K562 (cell line): Measurements from ENCODE around the gene CCDC82. TPM values are rescaled to one million over a fixed set of nuclear protein-coding genes. Genes with fewer than 3 reads are reported as not detected.
A peak's percentile ranks its signal among the peaks of the same experiment; 100 is the strongest.

Experiments
- FOXK2 ChIP-seq, 2 experiments: fragments of 450-650 bp; IDR thresholded peaks in 1 of 2; conservative IDR thresholded peaks in 1 of 2; 2 replicates each; pipeline ENCODE4 v1.6.1; 2016; ENCODE audit warnings: low read depth in 2 of 2, mild to moderate bottlenecking in 1 of 2
- KAT2B ChIP-seq: IDR thresholded peaks from one replicate; pipeline ENCODE4 v1.6.1; 2012; ENCODE audit warnings: low read depth, mild to moderate bottlenecking, control low read depth, inconsistent platforms, low read length, moderate library complexity
- RNF2 ChIP-seq: sonication (generic); IDR thresholded peaks from 2 replicates; pipeline ENCODE4 v1.6.1; 2016
- SAFB ChIP-seq: fragments of 200-400 bp; formaldehyde crosslinking; IDR thresholded peaks from 2 replicates; pipeline ENCODE4 v1.6.1; 2017; ENCODE audit warnings: low read depth, low read length, borderline replicate concordance
- SOX6 ChIP-seq: fragments of 450-650 bp; IDR thresholded peaks from 2 replicates; pipeline ENCODE4 v1.6.1; 2014; ENCODE audit warnings: mild to moderate bottlenecking
- STAT5A ChIP-seq: IDR thresholded peaks from 2 replicates; pipeline ENCODE4 v1.6.1; 2012; ENCODE audit warnings: low read length, inconsistent platforms, borderline replicate concordance
- TEAD1 ChIP-seq, 2 experiments: fragments of 450-650 bp in 1 of 2; sonication (generic) in 1 of 2; formaldehyde crosslinking; IDR thresholded peaks; 2 replicates each; pipeline versions ENCODE4 v1.4.0 to v1.8.0; 2020 to 2022; ENCODE audit warnings: mild to moderate bottlenecking in 2 of 2, missing genetic modification reagents in 1 of 2
- ZNF23 ChIP-seq: fragments of 250-450 bp; sonication (Bioruptor Pico); IDR thresholded peaks from 2 replicates; pipeline ENCODE4 v1.4.0; 2020; ENCODE audit warnings: mild to moderate bottlenecking
- ZNF384 ChIP-seq: IDR thresholded peaks from 2 replicates; pipeline ENCODE4 v1.6.1; 2012; ENCODE audit warnings: low read depth, low read length, improper control_type of control experiment
- ZNF79 ChIP-seq: fragments of 250-450 bp; sonication (Bioruptor Pico); IDR thresholded peaks from 2 replicates; pipeline ENCODE4 v1.4.0; 2020; ENCODE audit warnings: low read depth, mild to moderate bottlenecking, moderate library complexity
- polyA plus RNA-seq, 8 experiments: library from polyadenylated mRNA; depleted of rRNA in 4 of 8; stranded (reverse) in 5 of 8; unstranded in 3 of 8; fragments of >200 nt; fragmentation: Nextera tagmentation in 2 of 8; fragmentation: Illumina TruSeq in 1 of 8; extraction: Ambion mirVana in 2 of 8; extraction: Trizol in 1 of 8; gene quantifications; 2 replicates each; pipeline versions ENCODE4 v1.2.1 to v1.2.3, GENCODE V29; 2011 to 2014; ENCODE audit warnings: inconsistent platforms in 1 of 8, missing spikeins in 1 of 8
- total RNA-seq, 7 experiments: library from RNA; depleted of rRNA in 6 of 7; stranded (reverse); fragments of >200 nt in 6 of 7; fragmentation: Illumina TruSeq in 2 of 7; extraction: Trizol in 2 of 7; gene quantifications; 2 replicates each; pipeline versions ENCODE4 v1.2.1 to v1.2.3, GENCODE V29; 2011 to 2021; ENCODE audit warnings: low replicate concordance in 1 of 7
- TF ChIP-seq, protein P1 (sequence below), 2 experiments: IDR thresholded peaks in 1 of 2; conservative IDR thresholded peaks in 1 of 2; 2 replicates each; pipeline ENCODE4 v1.6.1; 2016; ENCODE audit warnings: low read depth in 2 of 2, mild to moderate bottlenecking in 1 of 2, missing compliant biosample characterization in 1 of 2, missing genetic modification characterization in 1 of 2, moderate library complexity in 1 of 2
- TF ChIP-seq, protein P2 (sequence below): fragments of 200-600 bp; sonication (generic); IDR thresholded peaks from one replicate; pipeline ENCODE4 v1.6.1; 2012; ENCODE audit warnings: mild to moderate bottlenecking, low read depth, low read length, inconsistent platforms
- TF ChIP-seq, protein P3 (sequence below): IDR thresholded peaks from 2 replicates; pipeline ENCODE4 v1.6.1; 2012; ENCODE audit warnings: low read depth, low read length, improper control_type of control experiment, borderline replicate concordance

CCDC82 gene
- total and polyA plus RNA-seq, 9 of the 15 experiments (the other 6 are each of a cell fraction or from before 2014, with no cell fraction given) = 12.5 to 51.3 (median 24.5) TPM

DNA sequence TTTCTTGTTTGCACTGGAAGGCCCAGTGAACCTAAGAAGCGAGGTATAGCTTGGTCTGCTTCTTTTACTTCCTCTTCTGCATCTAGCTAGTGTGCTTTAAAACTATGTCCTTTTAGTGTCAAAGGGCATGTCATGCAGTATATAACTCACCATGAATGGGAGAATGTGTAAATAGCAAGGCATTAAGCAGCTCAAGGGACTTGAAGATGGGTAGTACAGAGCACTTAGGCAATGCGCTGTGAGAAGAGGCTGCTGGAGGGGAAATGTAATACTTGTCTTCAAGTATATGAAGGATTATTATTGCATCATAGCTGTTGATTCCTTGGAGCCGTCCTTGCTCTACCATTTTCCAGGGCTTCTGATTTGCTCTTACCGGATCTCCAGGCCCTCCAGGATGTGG is 54.3 kb downstream of the CCDC82 start (continued):
- TF ChIP-seq, protein P1, sequence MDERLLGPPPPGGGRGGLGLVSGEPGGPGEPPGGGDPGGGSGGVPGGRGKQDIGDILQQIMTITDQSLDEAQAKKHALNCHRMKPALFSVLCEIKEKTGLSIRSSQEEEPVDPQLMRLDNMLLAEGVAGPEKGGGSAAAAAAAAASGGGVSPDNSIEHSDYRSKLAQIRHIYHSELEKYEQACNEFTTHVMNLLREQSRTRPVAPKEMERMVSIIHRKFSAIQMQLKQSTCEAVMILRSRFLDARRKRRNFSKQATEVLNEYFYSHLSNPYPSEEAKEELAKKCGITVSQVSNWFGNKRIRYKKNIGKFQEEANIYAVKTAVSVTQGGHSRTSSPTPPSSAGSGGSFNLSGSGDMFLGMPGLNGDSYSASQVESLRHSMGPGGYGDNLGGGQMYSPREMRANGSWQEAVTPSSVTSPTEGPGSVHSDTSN (CRISPR knock-in tag; IDR thresholded peaks at IDR 0.05; ENCODE audit: low read depth) = no peak
- TF ChIP-seq, protein P1 (tag; conservative IDR thresholded peaks at IDR 0.05; ENCODE audit: low read depth) = peak; percentile 87
- TF ChIP-seq, protein P2, sequence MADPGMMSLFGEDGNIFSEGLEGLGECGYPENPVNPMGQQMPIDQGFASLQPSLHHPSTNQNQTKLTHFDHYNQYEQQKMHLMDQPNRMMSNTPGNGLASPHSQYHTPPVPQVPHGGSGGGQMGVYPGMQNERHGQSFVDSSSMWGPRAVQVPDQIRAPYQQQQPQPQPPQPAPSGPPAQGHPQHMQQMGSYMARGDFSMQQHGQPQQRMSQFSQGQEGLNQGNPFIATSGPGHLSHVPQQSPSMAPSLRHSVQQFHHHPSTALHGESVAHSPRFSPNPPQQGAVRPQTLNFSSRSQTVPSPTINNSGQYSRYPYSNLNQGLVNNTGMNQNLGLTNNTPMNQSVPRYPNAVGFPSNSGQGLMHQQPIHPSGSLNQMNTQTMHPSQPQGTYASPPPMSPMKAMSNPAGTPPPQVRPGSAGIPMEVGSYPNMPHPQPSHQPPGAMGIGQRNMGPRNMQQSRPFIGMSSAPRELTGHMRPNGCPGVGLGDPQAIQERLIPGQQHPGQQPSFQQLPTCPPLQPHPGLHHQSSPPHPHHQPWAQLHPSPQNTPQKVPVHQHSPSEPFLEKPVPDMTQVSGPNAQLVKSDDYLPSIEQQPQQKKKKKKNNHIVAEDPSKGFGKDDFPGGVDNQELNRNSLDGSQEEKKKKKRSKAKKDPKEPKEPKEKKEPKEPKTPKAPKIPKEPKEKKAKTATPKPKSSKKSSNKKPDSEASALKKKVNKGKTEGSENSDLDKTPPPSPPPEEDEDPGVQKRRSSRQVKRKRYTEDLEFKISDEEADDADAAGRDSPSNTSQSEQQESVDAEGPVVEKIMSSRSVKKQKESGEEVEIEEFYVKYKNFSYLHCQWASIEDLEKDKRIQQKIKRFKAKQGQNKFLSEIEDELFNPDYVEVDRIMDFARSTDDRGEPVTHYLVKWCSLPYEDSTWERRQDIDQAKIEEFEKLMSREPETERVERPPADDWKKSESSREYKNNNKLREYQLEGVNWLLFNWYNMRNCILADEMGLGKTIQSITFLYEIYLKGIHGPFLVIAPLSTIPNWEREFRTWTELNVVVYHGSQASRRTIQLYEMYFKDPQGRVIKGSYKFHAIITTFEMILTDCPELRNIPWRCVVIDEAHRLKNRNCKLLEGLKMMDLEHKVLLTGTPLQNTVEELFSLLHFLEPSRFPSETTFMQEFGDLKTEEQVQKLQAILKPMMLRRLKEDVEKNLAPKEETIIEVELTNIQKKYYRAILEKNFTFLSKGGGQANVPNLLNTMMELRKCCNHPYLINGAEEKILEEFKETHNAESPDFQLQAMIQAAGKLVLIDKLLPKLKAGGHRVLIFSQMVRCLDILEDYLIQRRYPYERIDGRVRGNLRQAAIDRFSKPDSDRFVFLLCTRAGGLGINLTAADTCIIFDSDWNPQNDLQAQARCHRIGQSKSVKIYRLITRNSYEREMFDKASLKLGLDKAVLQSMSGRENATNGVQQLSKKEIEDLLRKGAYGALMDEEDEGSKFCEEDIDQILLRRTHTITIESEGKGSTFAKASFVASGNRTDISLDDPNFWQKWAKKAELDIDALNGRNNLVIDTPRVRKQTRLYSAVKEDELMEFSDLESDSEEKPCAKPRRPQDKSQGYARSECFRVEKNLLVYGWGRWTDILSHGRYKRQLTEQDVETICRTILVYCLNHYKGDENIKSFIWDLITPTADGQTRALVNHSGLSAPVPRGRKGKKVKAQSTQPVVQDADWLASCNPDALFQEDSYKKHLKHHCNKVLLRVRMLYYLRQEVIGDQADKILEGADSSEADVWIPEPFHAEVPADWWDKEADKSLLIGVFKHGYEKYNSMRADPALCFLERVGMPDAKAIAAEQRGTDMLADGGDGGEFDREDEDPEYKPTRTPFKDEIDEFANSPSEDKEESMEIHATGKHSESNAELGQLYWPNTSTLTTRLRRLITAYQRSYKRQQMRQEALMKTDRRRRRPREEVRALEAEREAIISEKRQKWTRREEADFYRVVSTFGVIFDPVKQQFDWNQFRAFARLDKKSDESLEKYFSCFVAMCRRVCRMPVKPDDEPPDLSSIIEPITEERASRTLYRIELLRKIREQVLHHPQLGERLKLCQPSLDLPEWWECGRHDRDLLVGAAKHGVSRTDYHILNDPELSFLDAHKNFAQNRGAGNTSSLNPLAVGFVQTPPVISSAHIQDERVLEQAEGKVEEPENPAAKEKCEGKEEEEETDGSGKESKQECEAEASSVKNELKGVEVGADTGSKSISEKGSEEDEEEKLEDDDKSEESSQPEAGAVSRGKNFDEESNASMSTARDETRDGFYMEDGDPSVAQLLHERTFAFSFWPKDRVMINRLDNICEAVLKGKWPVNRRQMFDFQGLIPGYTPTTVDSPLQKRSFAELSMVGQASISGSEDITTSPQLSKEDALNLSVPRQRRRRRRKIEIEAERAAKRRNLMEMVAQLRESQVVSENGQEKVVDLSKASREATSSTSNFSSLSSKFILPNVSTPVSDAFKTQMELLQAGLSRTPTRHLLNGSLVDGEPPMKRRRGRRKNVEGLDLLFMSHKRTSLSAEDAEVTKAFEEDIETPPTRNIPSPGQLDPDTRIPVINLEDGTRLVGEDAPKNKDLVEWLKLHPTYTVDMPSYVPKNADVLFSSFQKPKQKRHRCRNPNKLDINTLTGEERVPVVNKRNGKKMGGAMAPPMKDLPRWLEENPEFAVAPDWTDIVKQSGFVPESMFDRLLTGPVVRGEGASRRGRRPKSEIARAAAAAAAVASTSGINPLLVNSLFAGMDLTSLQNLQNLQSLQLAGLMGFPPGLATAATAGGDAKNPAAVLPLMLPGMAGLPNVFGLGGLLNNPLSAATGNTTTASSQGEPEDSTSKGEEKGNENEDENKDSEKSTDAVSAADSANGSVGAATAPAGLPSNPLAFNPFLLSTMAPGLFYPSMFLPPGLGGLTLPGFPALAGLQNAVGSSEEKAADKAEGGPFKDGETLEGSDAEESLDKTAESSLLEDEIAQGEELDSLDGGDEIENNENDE = no peak
- TF ChIP-seq ZNF23 = no peak
- no peak for TF ChIP-seq FOXK2 (conservative IDR thresholded peaks at IDR 0.05 in 1 of 2, IDR thresholded peaks at IDR 0.05 in 1 of 2; ENCODE audit: low read depth in 2 of 2)
- TF ChIP-seq, protein P3, sequence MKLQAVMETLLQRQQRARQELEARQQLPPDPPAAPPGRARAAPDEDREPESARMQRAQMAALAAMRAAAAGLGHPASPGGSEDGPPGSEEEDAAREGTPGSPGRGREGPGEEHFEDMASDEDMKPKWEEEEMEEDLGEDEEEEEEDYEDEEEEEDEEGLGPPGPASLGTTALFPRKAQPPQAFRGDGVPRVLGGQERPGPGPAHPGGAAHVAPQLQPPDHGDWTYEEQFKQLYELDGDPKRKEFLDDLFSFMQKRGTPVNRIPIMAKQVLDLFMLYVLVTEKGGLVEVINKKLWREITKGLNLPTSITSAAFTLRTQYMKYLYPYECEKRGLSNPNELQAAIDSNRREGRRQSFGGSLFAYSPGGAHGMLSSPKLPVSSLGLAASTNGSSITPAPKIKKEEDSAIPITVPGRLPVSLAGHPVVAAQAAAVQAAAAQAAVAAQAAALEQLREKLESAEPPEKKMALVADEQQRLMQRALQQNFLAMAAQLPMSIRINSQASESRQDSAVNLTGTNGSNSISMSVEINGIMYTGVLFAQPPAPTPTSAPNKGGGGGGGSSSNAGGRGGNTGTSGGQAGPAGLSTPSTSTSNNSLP = no peak
- TF ChIP-seq STAT5A = no peak
- no peak for TF ChIP-seq SAFB
- no peak for TF ChIP-seq RNF2
- TF ChIP-seq KAT2B = no peak
- no peak for TF ChIP-seq TEAD1 (CRISPR knock-in tag; IDR thresholded peaks at IDR 0.05)
- TF ChIP-seq ZNF79 = no peak
- no peak for TF ChIP-seq ZNF384
- TF ChIP-seq SOX6 = no peak
